Fibroblast of skin of right biceps (primary cell): ENCODE results near the gene MCC.
"Not testable (repeated sequence)": the region's sequence is repeated elsewhere in the genome, so short reads cannot be mapped to it uniquely, and the experiment has no call there.

Experiments
- DNase-seq: peaks from one replicate; pipeline ENCODE4 v3.0.0-alpha.2; 2013

Gene MCC

GRCh38 chr5:113489299-113489698, 1.0 kb upstream of the MCC start:
- DNase-seq, result peak; percentile 98

- no peak for DNase-seq
Measured at GRCh38 chr5:113488645-113489184, 462 bp upstream of the MCC start.

GRCh38 chr5:113487416-113487780, 855 bp downstream of the MCC start:
- DNase-seq, result peak; percentile 8

GRCh38 chr5:113480243-113480642, 8.0 kb downstream of the MCC start:
- no peak for DNase-seq

- DNase-seq, result no peak
Measured at GRCh38 chr5:113478691-113479090, 9.6 kb downstream of the MCC start.

GRCh38 chr5:113474100-113474728, 14.0 kb downstream of the MCC start:
- no peak for DNase-seq

GRCh38 chr5:113463032-113463431, 25.2 kb downstream of the MCC start:
- DNase-seq, result no peak

- not testable (repeated sequence) for DNase-seq
Measured at GRCh38 chr5:113457106-113457505, 31.1 kb downstream of the MCC start.

GRCh38 chr5:113452941-113453340, 35.3 kb downstream of the MCC start:
- DNase-seq, result no peak

- no peak for DNase-seq
Measured at GRCh38 chr5:113451797-113452196, 36.5 kb downstream of the MCC start.

- DNase-seq, result no peak
Measured at GRCh38 chr5:113450929-113451328, 37.3 kb downstream of the MCC start.

- DNase-seq, result no peak
Measured at GRCh38 chr5:113450462-113450861, 37.8 kb downstream of the MCC start.

- DNase-seq, result no peak
Measured at GRCh38 chr5:113448252-113448651, 40.0 kb downstream of the MCC start.

- DNase-seq, result peak; percentile 19
Measured at GRCh38 chr5:113447498-113448050, 40.7 kb downstream of the MCC start.

GRCh38 chr5:113446358-113446927, 41.8 kb downstream of the MCC start:
- no peak for DNase-seq

GRCh38 chr5:113437111-113437510, 51.1 kb downstream of the MCC start:
- no peak for DNase-seq

GRCh38 chr5:113435575-113435974, 52.7 kb downstream of the MCC start:
- DNase-seq, result no peak

GRCh38 chr5:113434889-113435288, 53.4 kb downstream of the MCC start, which contains the start of gene TSSK1B:
TSSK1B (minus strand) TSS chr5:113434989; CDS start chr5:113434839, 150 bp downstream.
- no peak for DNase-seq

- DNase-seq, result no peak
Measured at GRCh38 chr5:113433862-113434612, 54.2 kb downstream of the MCC start.

GRCh38 chr5:113433071-113433470, 55.2 kb downstream of the MCC start:
- DNase-seq, result no peak

- DNase-seq, result no peak
Measured at GRCh38 chr5:113427871-113428574, 60.2 kb downstream of the MCC start.

GRCh38 chr5:113425909-113426308, 62.3 kb downstream of the MCC start:
- DNase-seq, result no peak

GRCh38 chr5:113421693-113422092, 66.6 kb downstream of the MCC start:
- no peak for DNase-seq
